LNCaP clone FGC (cell line): Measurements from ENCODE around the gene DLEU7.
A peak's percentile ranks its signal among the peaks of the same experiment; 100 is the strongest.

Experiments
- DNase-seq: peaks from one replicate; pipeline ENCODE4 v3.0.0-alpha.2; 2011; ENCODE audit warnings: low read depth
- H3K4me3 ChIP-seq: 2 replicates; pipeline ENCODE4 v1.5.1; 2011; ENCODE audit warnings: mild to moderate bottlenecking, low read depth, low read length, control low read depth
- TF ChIP-seq, protein P1 (sequence below): IDR thresholded peaks from 2 replicates; pipeline ENCODE4 v1.5.1; 2012; ENCODE audit warnings: mild to moderate bottlenecking; ENCODE audit not compliant: control insufficient read depth, insufficient read depth; ENCODE audit errors: extremely low read depth

DLEU7 gene

DNA sequence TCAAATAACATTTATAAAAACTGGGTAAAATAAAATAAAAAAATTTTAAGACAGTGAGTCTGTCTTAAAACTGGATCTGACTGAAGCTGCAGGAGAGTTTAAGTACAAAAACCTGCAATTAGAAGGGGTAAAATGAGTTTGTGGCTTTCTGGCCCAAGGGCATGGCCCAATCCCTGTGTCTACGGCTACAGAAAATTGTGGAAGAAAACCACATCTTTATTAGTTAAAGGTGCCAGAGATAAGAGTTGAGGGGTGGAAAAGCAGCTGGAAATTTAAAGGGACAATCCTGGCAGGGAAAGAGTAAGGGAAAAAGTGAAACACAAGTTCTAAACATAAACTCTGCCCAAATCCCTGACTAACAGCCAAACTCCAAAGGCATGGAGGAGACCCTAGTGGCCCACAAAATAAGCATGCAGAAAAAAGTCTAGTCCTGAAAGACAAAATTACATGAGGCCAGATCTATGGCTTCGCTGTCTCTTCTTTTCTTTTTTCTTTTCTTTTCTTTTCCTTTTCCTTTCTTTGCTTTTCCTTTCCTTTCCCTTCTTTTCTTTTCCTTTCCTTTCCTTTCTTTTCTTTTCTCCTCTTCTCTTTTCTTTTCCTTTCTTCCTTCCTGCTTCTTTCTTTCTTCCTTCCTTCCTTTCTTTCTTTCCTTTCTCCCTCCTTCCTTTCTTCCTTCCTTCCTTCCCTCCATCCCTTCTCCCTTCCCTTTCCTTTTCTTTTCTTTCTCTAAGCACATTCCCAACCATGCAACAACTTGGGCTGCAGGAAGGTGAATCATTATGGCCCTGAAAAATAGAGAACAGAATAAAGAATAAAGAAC lies 23.5 kb upstream of the DLEU7 start:
- TF ChIP-seq, protein P1, sequence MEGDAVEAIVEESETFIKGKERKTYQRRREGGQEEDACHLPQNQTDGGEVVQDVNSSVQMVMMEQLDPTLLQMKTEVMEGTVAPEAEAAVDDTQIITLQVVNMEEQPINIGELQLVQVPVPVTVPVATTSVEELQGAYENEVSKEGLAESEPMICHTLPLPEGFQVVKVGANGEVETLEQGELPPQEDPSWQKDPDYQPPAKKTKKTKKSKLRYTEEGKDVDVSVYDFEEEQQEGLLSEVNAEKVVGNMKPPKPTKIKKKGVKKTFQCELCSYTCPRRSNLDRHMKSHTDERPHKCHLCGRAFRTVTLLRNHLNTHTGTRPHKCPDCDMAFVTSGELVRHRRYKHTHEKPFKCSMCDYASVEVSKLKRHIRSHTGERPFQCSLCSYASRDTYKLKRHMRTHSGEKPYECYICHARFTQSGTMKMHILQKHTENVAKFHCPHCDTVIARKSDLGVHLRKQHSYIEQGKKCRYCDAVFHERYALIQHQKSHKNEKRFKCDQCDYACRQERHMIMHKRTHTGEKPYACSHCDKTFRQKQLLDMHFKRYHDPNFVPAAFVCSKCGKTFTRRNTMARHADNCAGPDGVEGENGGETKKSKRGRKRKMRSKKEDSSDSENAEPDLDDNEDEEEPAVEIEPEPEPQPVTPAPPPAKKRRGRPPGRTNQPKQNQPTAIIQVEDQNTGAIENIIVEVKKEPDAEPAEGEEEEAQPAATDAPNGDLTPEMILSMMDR = no peak
- no peak for DNase-seq
- H3K4me3 ChIP-seq = no peak overlapping the region

DNA sequence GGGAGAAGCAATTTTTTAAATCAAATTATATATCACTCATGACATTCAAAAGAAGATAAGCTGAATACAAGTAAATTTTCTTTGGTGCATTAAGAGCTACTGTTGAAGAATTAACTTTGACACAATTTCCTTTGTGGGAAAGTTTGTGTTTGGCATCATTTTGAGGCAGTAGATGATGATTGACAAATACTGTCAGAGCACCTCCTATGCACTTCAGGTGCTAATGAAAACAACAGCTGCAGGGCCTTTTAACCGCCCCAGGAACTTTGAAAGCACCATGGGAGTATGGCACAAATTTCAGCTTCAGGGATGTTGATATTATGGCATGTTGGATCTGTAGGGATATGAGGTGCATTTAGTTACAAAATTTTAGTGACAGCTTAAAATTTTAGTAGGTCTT lies 21.0 kb upstream of the DLEU7 start:
- DNase-seq = no peak
- no peak overlapping the region for H3K4me3 ChIP-seq
- TF ChIP-seq, protein P1 = no peak

DNA sequence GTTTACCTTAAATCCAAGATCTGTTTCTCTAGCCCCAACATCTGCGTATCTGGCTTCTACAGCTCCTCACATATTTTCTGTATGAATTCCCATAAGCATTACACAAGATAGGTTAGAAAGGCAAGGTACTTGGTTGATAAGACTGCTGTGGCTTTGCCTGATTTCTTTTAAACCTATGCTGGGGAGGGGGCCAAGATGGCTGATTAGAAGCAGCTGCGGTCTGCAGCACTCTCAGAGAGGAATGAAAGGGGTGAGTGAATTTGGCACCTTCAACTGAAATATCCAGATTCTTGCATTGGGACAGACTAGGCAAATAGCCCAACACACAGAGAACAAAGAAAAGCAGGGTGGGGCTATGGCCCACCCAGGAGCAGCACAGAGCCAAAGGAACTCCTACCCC lies 12.2 kb upstream of the DLEU7 start:
- TF ChIP-seq, protein P1 = no peak
- DNase-seq = no peak
- no peak overlapping the region for H3K4me3 ChIP-seq

DNA sequence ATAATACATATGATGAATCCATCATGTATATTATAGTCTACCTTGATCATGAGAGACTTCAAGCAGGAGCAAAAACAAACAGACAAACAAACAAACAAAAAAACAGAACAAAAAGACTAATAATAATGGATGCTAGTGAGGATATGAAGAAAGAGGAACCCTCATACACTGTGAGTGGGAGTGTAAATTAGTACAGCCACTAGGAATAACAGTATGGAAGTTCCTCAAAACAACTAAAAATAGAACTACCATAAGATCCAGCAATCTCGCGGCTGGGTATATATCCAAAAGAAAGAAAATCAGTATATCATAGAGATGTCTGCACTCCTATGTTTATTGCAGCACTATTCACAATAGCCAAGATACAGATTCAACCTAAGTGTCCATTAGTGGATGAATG lies 7.0 kb upstream of the DLEU7 start:
- no peak overlapping the region for H3K4me3 ChIP-seq
- TF ChIP-seq, protein P1 = no peak
- DNase-seq = no peak

DNA sequence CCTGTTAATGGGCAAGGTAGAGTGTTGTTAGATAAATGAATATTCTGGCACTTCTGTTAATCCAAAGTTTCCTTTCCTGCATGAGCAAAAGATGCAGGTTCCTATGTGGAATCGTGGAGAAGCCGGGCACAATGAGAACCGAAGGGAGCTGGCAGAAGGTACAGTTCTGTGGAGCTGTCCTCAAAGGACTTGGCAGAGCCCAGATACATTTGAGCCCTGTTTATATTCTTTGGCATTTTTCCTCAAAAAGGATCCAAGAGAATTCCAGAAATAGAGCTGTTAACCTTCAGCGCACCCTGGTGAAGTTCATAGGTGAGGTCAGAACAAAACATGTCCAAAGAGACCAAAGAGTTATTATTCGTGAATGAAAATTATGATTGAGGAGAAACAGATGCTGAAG lies 4.0 kb upstream of the DLEU7 start:
- TF ChIP-seq, protein P1 = no peak
- peak; percentile 11 for DNase-seq
- H3K4me3 ChIP-seq = no peak overlapping the region

DNA sequence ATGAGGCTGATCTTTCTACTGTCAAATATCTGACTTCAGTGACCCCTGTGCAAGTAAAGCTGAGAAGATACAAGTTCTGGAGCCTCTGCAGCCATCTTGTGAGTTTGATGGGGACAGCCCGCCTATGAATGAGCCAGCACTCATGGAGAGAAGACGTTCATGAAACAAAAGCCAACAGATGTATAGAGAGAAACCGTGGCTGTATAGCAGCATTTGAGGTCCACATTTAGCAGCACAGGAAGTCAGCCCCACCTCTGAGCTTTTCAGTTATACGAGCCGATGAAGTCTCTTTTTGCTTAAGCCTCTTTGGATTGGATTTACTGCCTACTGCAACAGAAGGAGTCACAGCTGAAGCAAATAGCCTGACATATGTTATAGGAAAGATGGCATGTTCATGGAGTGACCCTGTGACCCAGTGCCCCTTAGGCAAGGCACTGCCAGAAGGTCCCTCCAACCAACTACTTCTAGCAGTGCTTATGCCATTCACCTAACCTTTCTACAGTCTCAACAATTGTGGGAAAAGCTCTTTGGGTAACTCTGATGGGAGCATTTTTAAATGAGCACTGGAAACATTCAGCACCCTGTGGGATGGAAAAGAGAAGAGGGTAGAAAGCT lies 3.5 kb upstream of the DLEU7 start:
- TF ChIP-seq, protein P1 = no peak
- DNase-seq = no peak
- H3K4me3 ChIP-seq = no peak overlapping the region
